Tibial artery (tissue), 4 donors: ENCODE measurements around the gene ETNK1.

Experiments used
- DNase-seq, 2 donors: peaks; one replicate each; pipeline ENCODE4 v3.0.0-alpha.2; 2019
- H3K27ac ChIP-seq, 2 donors: fragments of 200-600 bp; sonication (generic) in 1 of 2; 1 replicate in 1 of 2; 2 replicates in 1 of 2; pipeline ENCODE4 v1.5.1; 2018 to 2019; ENCODE audit warnings: mild to moderate bottlenecking in 1 of 2
- H3K27me3 ChIP-seq, 2 donors: fragments of 200-600 bp; sonication (generic) in 1 of 2; one replicate each; pipeline versions ENCODE4 v1.5.1 to v1.6.0; 2016 to 2019
- H3K36me3 ChIP-seq, 3 donors: fragments of 200-600 bp; sonication (generic) in 2 of 3; one replicate each; pipeline ENCODE4 v1.5.1; 2016 to 2019; ENCODE audit warnings: mild to moderate bottlenecking in 2 of 3
- H3K4me1 ChIP-seq, 4 donors: fragments of 200-600 bp; sonication (generic) in 2 of 4; 1 replicate in 3 of 4; 2 replicates in 1 of 4; pipeline ENCODE4 v1.5.1; 2016 to 2019
- H3K4me3 ChIP-seq, 2 donors: fragments of 200-600 bp; sonication (generic) in 1 of 2; 1 replicate in 1 of 2; 2 replicates in 1 of 2; pipeline ENCODE4 v1.5.1; 2018 to 2019; ENCODE audit warnings: mild to moderate bottlenecking in 2 of 2
- H3K9me3 ChIP-seq, 3 donors: fragments of 200-600 bp; sonication (generic) in 1 of 3; one replicate each; pipeline ENCODE4 v1.5.1; 2016 to 2019
- CTCF ChIP-seq, 2 experiments: fragments of 200-600 bp in 1 of 2; fragments of 450-650 bp in 1 of 2; IDR thresholded peaks; one replicate each; pipeline ENCODE4 v1.5.1; 2017 to 2019; ENCODE audit warnings: antibody characterized with exemption in 2 of 2, mild to moderate bottlenecking in 1 of 2, moderate library complexity in 1 of 2
- intact Hi-C: fragments of 100-400 bp; cut with DNase I; formaldehyde crosslinking; loops from one replicate; pipeline ENCODE4 v1.15.0; 2023; ENCODE audit warnings: low total_unique reads

Gene ETNK1

GRCh38 chr12:22653075-22653474 is 28.1 kb downstream of the ETNK1 start:
- intact Hi-C loops = no loop called here
- no peak overlapping the region for H3K4me3 ChIP-seq
- H3K27ac ChIP-seq = peak overlapping the region in 1 of 2 donors; percentile 27
- no peak for DNase-seq
- no peaks in the 10 kb centered on the region for H3K9me3 ChIP-seq
- H3K36me3 ChIP-seq = no peaks in the 10 kb centered on the region
- peaks cover 0 to 13% (median 5%) of the 10 kb centered on the region in 4 donors for H3K4me1 ChIP-seq
- no peak for TF ChIP-seq CTCF (IDR thresholded peaks at IDR 0.05)
- H3K27me3 ChIP-seq = no peaks in the 10 kb centered on the region

- no peak overlapping the region for H3K4me3 ChIP-seq
- no peak for TF ChIP-seq CTCF (IDR thresholded peaks at IDR 0.05)
- H3K9me3 ChIP-seq = no peaks in the 10 kb centered on the region
- DNase-seq = no peak
- no peaks in the 10 kb centered on the region for H3K27me3 ChIP-seq
- H3K4me1 ChIP-seq = peaks cover 0 to 13% (median 5%) of the 10 kb centered on the region in 4 donors
- intact Hi-C loops = no loop called here
- H3K36me3 ChIP-seq = no peaks in the 10 kb centered on the region
- no peak overlapping the region for H3K27ac ChIP-seq
Observed at GRCh38 chr12:22653791-22654190, 28.8 kb downstream of the ETNK1 start.

GRCh38 chr12:22656376-22656775 is 31.4 kb downstream of the ETNK1 start:
- intact Hi-C loops = no loop called here
- H3K9me3 ChIP-seq = no peaks in the 10 kb centered on the region
- H3K36me3 ChIP-seq = peaks cover 0 to 3% (median 3%) of the 10 kb centered on the region in 3 donors
- TF ChIP-seq CTCF (IDR thresholded peaks at IDR 0.05) = no peak
- peaks cover 0 to 13% (median 5%) of the 10 kb centered on the region in 4 donors for H3K4me1 ChIP-seq
- H3K4me3 ChIP-seq = no peak overlapping the region
- DNase-seq = no peak
- no peaks in the 10 kb centered on the region for H3K27me3 ChIP-seq
- H3K27ac ChIP-seq = no peak overlapping the region

GRCh38 chr12:22656831-22657230 is 31.9 kb downstream of the ETNK1 start:
- H3K36me3 ChIP-seq = peaks cover 0 to 7% (median 3%) of the 10 kb centered on the region in 3 donors
- no peak overlapping the region for H3K4me3 ChIP-seq
- H3K27ac ChIP-seq = no peak overlapping the region
- TF ChIP-seq CTCF (IDR thresholded peaks at IDR 0.05) = no peak
- intact Hi-C loops = no loop called here
- H3K4me1 ChIP-seq = peaks cover 0 to 13% (median 5%) of the 10 kb centered on the region in 4 donors
- no peak for DNase-seq
- H3K9me3 ChIP-seq = no peaks in the 10 kb centered on the region
- H3K27me3 ChIP-seq = no peaks in the 10 kb centered on the region

DNA sequence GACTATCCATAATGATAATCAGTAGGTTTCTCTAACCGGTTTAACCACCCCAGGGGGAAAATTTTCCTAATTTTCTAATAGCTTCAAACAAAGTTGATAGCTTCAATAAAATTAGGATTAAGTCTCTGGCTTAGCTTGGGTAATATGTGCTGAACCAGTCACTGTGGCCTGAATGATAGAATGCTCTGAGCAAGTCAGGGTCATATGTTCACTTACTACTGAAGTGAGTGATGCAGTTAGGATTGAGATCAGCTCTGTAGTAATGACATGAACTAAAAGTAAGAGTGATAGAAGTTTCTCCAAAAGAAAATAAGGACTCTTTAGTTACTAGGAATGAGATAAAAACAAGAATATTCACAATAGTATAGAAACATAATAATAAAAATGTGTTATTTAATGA is 32.6 kb downstream of the ETNK1 start:
- Histone ChIP-seq H3K27me3 (no peaks in the 10 kb centered on the region), H3K4me3 (no peak overlapping the region), H3K27ac (no peak overlapping the region), H3K4me1 (peaks cover 0 to 13% (median 5%) of the 10 kb centered on the region in 4 donors), H3K9me3 (no peaks in the 10 kb centered on the region), H3K36me3 (peaks cover 0 to 7% (median 7%) of the 10 kb centered on the region in 3 donors)
- DNase-seq = no peak
- intact Hi-C loops = no loop called here
- no peak for TF ChIP-seq CTCF (IDR thresholded peaks at IDR 0.05)

GRCh38 chr12:22658214-22658613 is 33.2 kb downstream of the ETNK1 start:
- H3K36me3 ChIP-seq = peaks cover 0 to 9% (median 7%) of the 10 kb centered on the region in 3 donors
- TF ChIP-seq CTCF (IDR thresholded peaks at IDR 0.05) = no peak
- DNase-seq = no peak

More at GRCh38 chr12:22658214-22658613, 33.2 kb downstream of the ETNK1 start:
- Histone ChIP-seq H3K9me3 (no peaks in the 10 kb centered on the region), H3K4me1 (peaks cover 0 to 9% (median 2%) of the 10 kb centered on the region in 4 donors), H3K27ac (no peak overlapping the region), H3K27me3 (no peaks in the 10 kb centered on the region), H3K4me3 (no peak overlapping the region)
- intact Hi-C loops = no loop called here
